H1 (cell line): ENCODE results near the gene ASTN2. TPM values are rescaled to one million over a fixed set of nuclear protein-coding genes. Genes with fewer than 3 reads are reported as not detected.

Source experiments
- BRCA1 ChIP-seq: IDR thresholded peaks from 2 replicates; pipeline ENCODE4 v1.6.1; 2012; ENCODE audit warnings: low read depth, low read length, improper control_type of control experiment
- HDAC2 ChIP-seq, 2 experiments: fragments of 300-600 bp in 1 of 2; sonication (generic) in 1 of 2; IDR thresholded peaks; 2 replicates each; pipeline ENCODE4 v1.6.1; 2011 to 2012; ENCODE audit warnings: low read depth in 2 of 2, low read length in 2 of 2, mild to moderate bottlenecking in 2 of 2, moderate library complexity in 2 of 2, borderline replicate concordance in 1 of 2, inconsistent platforms in 1 of 2
- MAX ChIP-seq: IDR thresholded peaks from 2 replicates; pipeline ENCODE4 v1.6.1; 2012; ENCODE audit warnings: inconsistent platforms
- POLR2AphosphoS5 ChIP-seq: IDR thresholded peaks from 2 replicates; pipeline ENCODE4 v1.6.1; 2011; ENCODE audit warnings: low read depth, low read length
- SIRT6 ChIP-seq: IDR thresholded peaks from one replicate; pipeline ENCODE4 v1.7.1; 2012; ENCODE audit warnings: low read length, inconsistent platforms
- SUZ12 ChIP-seq: fragments of 200-600 bp; sonication (generic); IDR thresholded peaks from 2 replicates; pipeline ENCODE4 v1.6.1; 2012; ENCODE audit warnings: mild to moderate bottlenecking, inconsistent platforms, low read length, moderate library complexity, mixed read lengths
- TBP ChIP-seq: IDR thresholded peaks from 2 replicates; pipeline ENCODE4 v1.6.1; 2011; ENCODE audit warnings: low read depth, low read length, improper control_type of control experiment
- polyA plus RNA-seq, 7 experiments: library from polyadenylated mRNA; depleted of rRNA in 3 of 7; stranded (reverse) in 5 of 7; unstranded in 2 of 7; fragments of >200 nt in 5 of 7; fragments of 200-250 nt in 2 of 7; gene quantifications; 1 replicate in 5 of 7; 2 replicates in 1 of 7; 4 replicates in 1 of 7; pipeline versions ENCODE4 v1.2.1 to v1.2.3, GENCODE V29; 2011 to 2013; ENCODE audit warnings: missing spikeins in 2 of 7, mixed read lengths in 2 of 7
- total RNA-seq: library from RNA; stranded (reverse); fragmentation: NEBNext Ultra II Directional; extraction: Animal tissue kit (Norgen Biotek cat#: 25700); gene quantifications from 2 replicates; pipeline ENCODE4 v1.2.1, GENCODE V29; 2021
- TF ChIP-seq, protein P1 (sequence below), 3 experiments: IDR thresholded peaks; 1 replicate in 2 of 3; 2 replicates in 1 of 3; pipeline versions ENCODE4 v1.5.1 to v1.6.1; 2011; ENCODE audit warnings: low read length in 3 of 3, mild to moderate bottlenecking in 3 of 3, inconsistent platforms in 2 of 3, low read depth in 1 of 3, moderate library complexity in 1 of 3; ENCODE audit not compliant: insufficient read depth in 1 of 3; ENCODE audit errors: control extremely low read depth in 1 of 3

The ASTN2 gene
- total and polyA plus RNA-seq, 2 of the 8 experiments (the other 6 are each of a cell fraction or from before 2014, with no cell fraction given): 8.2 to 13.7 TPM

GRCh38 chr9:116815835-116816234, 599.0 kb downstream of the ASTN2 start (continued):
- TF ChIP-seq, protein P1, sequence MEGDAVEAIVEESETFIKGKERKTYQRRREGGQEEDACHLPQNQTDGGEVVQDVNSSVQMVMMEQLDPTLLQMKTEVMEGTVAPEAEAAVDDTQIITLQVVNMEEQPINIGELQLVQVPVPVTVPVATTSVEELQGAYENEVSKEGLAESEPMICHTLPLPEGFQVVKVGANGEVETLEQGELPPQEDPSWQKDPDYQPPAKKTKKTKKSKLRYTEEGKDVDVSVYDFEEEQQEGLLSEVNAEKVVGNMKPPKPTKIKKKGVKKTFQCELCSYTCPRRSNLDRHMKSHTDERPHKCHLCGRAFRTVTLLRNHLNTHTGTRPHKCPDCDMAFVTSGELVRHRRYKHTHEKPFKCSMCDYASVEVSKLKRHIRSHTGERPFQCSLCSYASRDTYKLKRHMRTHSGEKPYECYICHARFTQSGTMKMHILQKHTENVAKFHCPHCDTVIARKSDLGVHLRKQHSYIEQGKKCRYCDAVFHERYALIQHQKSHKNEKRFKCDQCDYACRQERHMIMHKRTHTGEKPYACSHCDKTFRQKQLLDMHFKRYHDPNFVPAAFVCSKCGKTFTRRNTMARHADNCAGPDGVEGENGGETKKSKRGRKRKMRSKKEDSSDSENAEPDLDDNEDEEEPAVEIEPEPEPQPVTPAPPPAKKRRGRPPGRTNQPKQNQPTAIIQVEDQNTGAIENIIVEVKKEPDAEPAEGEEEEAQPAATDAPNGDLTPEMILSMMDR (IDR thresholded peaks at IDR 0.05; ENCODE audit: control extremely low read depth in 1 of 3, insufficient read depth in 1 of 3, low read depth in 1 of 3, low read length in 3 of 3): no peak
- TF ChIP-seq SUZ12: no peak
- no peak for TF ChIP-seq TBP
- no peak for TF ChIP-seq HDAC2 (IDR thresholded peaks at IDR 0.05; ENCODE audit: borderline replicate concordance in 1 of 2, low read depth in 2 of 2, low read length in 2 of 2)
- no peak for TF ChIP-seq SIRT6
- no peak for TF ChIP-seq POLR2AphosphoS5
- no peak for TF ChIP-seq MAX
- no peak for TF ChIP-seq BRCA1
